Thoracic aorta (tissue), 2 donors: Measurements from ENCODE around the gene UNC13B. TPM values are rescaled to one million over a fixed set of nuclear protein-coding genes. Genes with fewer than 3 reads are reported as not detected.
A peak's percentile ranks its signal among the peaks of the same experiment; 100 is the strongest.

Source experiments
- ATAC-seq: fragments of 150-250 bp; one replicate; pipeline ENCODE4 v1.8.0; 2017; ENCODE audit warnings: low read depth; ENCODE audit not compliant: insufficient number of reproducible peaks, low FRiP score
- DNase-seq: peaks from one replicate; pipeline ENCODE4 v3.0.0-alpha.2; 2020; ENCODE audit warnings: low spot score
- H3K27ac ChIP-seq, 2 donors: fragments of 200-600 bp; sonication (generic); 1 replicate in 1 of 2; 2 replicates in 1 of 2; pipeline ENCODE4 v1.5.1; 2016; ENCODE audit warnings: mild to moderate bottlenecking in 2 of 2, moderate library complexity in 2 of 2
- H3K27me3 ChIP-seq: fragments of 200-600 bp; sonication (generic); replicated peaks from 2 replicates; pipeline ENCODE4 v1.6.0; 2016; ENCODE audit warnings: mild to moderate bottlenecking; ENCODE audit not compliant: insufficient read depth
- H3K36me3 ChIP-seq: fragments of 200-600 bp; sonication (generic); one replicate; pipeline ENCODE4 v1.5.1; 2016
- H3K4me1 ChIP-seq, 2 donors: fragments of 200-600 bp; sonication (generic); 1 replicate in 1 of 2; 2 replicates in 1 of 2; pipeline versions ENCODE4 v1.5.1 to v1.6.0; 2016; ENCODE audit warnings: low read depth in 2 of 2, mild to moderate bottlenecking in 1 of 2; ENCODE audit not compliant: control insufficient read depth in 1 of 2
- H3K4me3 ChIP-seq: fragments of 200-600 bp; sonication (generic); 2 replicates; pipeline ENCODE4 v1.5.1; 2016; ENCODE audit warnings: mild to moderate bottlenecking
- H3K9me3 ChIP-seq: fragments of 200-600 bp; sonication (generic); 2 replicates; pipeline ENCODE4 v1.5.1; 2016
- CTCF ChIP-seq: fragments of 200-600 bp; sonication (generic); IDR thresholded peaks from one replicate; pipeline ENCODE4 v1.5.1; 2019; ENCODE audit warnings: antibody characterized with exemption
- total RNA-seq, 2 donors: library from RNA; depleted of rRNA; stranded (reverse); fragments of >200 nt; gene quantifications; one replicate each; pipeline versions ENCODE4 v1.1.0 to v1.2.3, GENCODE V29; 2016

Gene UNC13B
- total RNA-seq, 2 donors from 2014 or later = 38.1 to 47.4 TPM

- TF ChIP-seq CTCF = no peak
- H3K36me3 ChIP-seq = no peaks in the 10 kb centered on the region
- H3K9me3 ChIP-seq = no peaks in the 10 kb centered on the region
- no peaks in the 10 kb centered on the region for H3K27me3 ChIP-seq
- no peak overlapping the region for H3K27ac ChIP-seq
- H3K4me1 ChIP-seq = peaks cover under 1 to 4% of the 10 kb centered on the region in 2 donors
- no peak overlapping the region for H3K4me3 ChIP-seq
- ATAC-seq = no peak
- DNase-seq = no peak
Measured at GRCh38 chr9:35306283-35306682, 144.5 kb downstream of the UNC13B start.

- Histone ChIP-seq H3K9me3 (no peaks in the 10 kb centered on the region), H3K27me3 (no peaks in the 10 kb centered on the region), H3K36me3 (no peaks in the 10 kb centered on the region), H3K27ac (no peak overlapping the region), H3K4me1 (peaks cover 9 to 25% of the 10 kb centered on the region in 2 donors), H3K4me3 (no peak overlapping the region)
- ATAC-seq (no peak), DNase-seq (no peak)
- TF ChIP-seq CTCF = no peak
Measured at GRCh38 chr9:35308316-35308715, 146.5 kb downstream of the UNC13B start.

- H3K4me3 ChIP-seq = no peak overlapping the region
- peaks cover 9 to 34% of the 10 kb centered on the region in 2 donors for H3K4me1 ChIP-seq
- peak overlapping the region; percentile 46 to 58 for H3K27ac ChIP-seq
- no peak for TF ChIP-seq CTCF
- no peaks in the 10 kb centered on the region for H3K36me3 ChIP-seq
- no peaks in the 10 kb centered on the region for H3K9me3 ChIP-seq
- ATAC-seq = no peak
- no peak for DNase-seq
- H3K27me3 ChIP-seq = no peaks in the 10 kb centered on the region
Measured at GRCh38 chr9:35311891-35312639, 150.3 kb downstream of the UNC13B start.

- Histone ChIP-seq H3K36me3 (no peaks in the 10 kb centered on the region), H3K4me1 (peaks cover 9 to 34% of the 10 kb centered on the region in 2 donors), H3K27me3 (no peaks in the 10 kb centered on the region), H3K4me3 (no peak overlapping the region), H3K9me3 (no peaks in the 10 kb centered on the region), H3K27ac (peak overlapping the region in 1 of 2 donors; percentile 20)
- DNase-seq (no peak), ATAC-seq (no peak)
- no peak for TF ChIP-seq CTCF
Measured at GRCh38 chr9:35313460-35313859, 151.7 kb downstream of the UNC13B start.

- peaks cover 12 to 34% of the 10 kb centered on the region in 2 donors for H3K4me1 ChIP-seq
- no peak for ATAC-seq
- peak overlapping the region in 1 of 2 donors; percentile 20 for H3K27ac ChIP-seq
- no peaks in the 10 kb centered on the region for H3K27me3 ChIP-seq
- TF ChIP-seq CTCF = no peak
- no peak for DNase-seq
- no peaks in the 10 kb centered on the region for H3K9me3 ChIP-seq
- H3K4me3 ChIP-seq = no peak overlapping the region
- H3K36me3 ChIP-seq = no peaks in the 10 kb centered on the region
Measured at GRCh38 chr9:35313916-35314315, 152.1 kb downstream of the UNC13B start.
